ENCODE measurements around the gene FADS3.

FADS3 gene

DNA sequence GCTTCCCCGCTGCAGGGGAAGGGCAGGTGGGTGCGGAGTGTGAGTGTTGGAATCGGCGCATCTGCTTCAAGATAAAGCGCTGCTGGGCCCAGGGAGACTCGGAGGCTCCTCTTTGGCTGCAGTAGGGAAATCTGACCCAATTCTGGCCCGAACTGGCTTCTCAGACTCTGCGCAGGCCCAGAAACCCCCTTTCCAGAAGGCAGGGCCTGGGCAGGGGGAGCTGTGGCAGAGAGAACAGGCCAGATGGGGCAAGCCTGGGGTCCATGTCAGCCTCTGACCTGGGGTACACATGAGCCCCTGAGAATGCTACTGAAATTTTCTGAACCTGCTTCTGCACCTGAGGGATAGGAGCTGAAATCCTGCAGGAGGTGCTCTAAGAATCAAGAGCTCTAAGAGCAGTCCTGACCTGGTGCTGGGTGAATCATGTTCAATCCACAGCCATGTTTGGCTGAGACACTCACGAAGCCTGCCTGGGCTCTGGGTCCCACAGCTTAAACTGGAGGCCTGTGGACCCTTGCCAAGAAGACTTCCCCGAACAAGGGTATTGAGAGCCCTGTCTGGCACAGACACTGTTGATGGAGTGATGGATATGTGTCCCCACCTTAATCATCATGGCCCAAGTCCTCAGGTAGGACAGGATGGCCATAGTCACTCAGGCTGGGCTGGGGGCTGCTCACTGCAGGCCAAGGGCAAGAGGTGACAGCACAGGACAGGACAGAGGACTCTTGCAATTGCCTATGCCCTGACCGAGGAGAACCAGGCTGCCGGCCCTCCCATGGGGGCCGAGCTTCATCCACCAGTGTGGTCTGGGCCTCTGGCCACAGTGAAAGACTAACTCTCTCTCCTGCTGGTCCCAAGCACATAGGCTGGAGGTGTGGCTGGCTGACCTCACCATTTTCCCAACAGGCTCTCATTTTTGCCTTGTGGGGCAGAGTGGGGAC, 19.1 kb upstream of the FADS3 start:
- TF ChIP-seq, protein P1, sequence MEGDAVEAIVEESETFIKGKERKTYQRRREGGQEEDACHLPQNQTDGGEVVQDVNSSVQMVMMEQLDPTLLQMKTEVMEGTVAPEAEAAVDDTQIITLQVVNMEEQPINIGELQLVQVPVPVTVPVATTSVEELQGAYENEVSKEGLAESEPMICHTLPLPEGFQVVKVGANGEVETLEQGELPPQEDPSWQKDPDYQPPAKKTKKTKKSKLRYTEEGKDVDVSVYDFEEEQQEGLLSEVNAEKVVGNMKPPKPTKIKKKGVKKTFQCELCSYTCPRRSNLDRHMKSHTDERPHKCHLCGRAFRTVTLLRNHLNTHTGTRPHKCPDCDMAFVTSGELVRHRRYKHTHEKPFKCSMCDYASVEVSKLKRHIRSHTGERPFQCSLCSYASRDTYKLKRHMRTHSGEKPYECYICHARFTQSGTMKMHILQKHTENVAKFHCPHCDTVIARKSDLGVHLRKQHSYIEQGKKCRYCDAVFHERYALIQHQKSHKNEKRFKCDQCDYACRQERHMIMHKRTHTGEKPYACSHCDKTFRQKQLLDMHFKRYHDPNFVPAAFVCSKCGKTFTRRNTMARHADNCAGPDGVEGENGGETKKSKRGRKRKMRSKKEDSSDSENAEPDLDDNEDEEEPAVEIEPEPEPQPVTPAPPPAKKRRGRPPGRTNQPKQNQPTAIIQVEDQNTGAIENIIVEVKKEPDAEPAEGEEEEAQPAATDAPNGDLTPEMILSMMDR (IDR thresholded peaks at IDR 0.05; ENCODE audit: borderline replicate concordance, control extremely low read depth, extremely low read depth, insufficient read depth, missing control alignments) = no peak
- DNase-seq (ENCODE audit: low spot score) = no peak
- in situ Hi-C loops (cut with MboI; ENCODE audit: low sequenced_read_pairs, unreplicated experiment) = no loop called here

DNA sequence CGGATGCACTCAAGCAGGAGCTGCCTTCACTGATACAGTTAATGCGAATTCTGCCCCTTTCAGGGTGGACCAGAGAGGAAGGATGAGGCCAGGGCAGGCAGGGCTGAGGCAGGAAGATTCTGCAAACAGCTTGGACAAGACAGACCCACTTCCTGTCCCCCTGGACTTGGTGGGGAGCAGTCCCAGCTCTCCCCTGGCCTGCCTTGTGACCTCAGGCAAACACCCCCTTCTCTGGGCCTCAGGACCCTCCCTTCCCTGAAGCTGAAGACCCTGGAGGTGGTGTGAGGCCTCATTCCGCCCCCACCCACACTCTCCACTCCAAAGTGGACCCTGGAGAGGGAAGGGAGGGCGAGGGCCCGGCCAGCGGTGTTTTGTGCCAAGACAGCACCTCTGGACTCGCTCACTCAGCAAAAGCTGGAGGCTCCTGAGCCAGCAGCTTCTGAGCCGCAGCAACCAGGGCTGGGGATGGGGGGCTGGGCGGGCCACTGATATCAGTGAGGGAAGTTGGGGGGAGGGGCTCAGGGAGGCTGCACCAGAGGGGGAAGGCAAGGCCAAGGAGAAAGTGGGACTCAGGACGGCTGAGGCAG, 17.5 kb upstream of the FADS3 start:
- no peak for DNase-seq (ENCODE audit: low spot score)
- in situ Hi-C loops (cut with MboI; ENCODE audit: low sequenced_read_pairs, unreplicated experiment) = no loop called here
- TF ChIP-seq, protein P1 (IDR thresholded peaks at IDR 0.05; ENCODE audit: borderline replicate concordance, control extremely low read depth, extremely low read depth, insufficient read depth, missing control alignments) = no peak

DNA sequence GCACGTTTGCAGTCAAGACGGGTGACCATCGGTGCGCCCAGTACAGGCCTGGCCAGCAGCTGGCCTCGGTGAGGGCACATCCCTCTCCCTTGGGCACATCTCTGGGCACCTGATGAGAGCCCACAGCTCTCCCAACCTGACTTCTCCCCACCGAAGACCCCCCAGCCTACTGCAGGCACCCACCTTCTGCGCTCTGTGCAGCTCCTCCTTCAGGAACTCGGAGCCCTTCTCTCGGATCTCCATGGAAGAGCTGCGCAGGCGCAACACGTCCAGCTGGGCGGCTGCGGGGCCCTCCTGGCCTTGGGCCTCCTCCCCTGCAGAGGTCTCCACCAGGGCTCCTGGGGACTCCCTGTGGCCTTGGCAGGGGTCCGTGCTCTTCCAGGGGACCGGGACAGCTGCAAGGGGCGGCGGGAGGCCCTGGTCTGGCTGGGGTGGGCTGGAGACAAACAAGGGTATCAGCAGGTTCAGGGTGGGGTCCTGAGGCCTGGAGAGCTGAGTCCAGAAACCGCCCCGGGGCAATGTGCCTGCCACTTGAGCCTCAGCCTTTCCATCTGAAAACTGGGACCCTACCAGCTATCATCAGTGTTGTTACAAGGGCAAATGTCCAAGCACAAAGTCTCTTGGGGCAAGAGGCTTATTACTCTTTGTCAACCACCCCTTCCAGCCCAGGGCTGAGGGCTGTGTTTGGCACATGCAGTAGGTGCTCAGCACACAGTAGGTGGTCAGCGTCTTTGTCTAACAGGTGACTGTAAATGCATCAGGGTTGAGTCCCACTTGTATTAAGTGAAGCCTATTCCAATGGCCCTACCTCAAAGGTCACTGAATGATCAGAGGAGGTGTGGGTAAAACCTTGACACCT, 16.8 kb upstream of the FADS3 start:
- TF ChIP-seq, protein P1 (IDR thresholded peaks at IDR 0.05; ENCODE audit: borderline replicate concordance, control extremely low read depth, extremely low read depth, insufficient read depth, missing control alignments) = no peak
- in situ Hi-C loops (cut with MboI; ENCODE audit: low sequenced_read_pairs, unreplicated experiment) = no loop called here
- DNase-seq (ENCODE audit: low spot score) = no peak

DNA sequence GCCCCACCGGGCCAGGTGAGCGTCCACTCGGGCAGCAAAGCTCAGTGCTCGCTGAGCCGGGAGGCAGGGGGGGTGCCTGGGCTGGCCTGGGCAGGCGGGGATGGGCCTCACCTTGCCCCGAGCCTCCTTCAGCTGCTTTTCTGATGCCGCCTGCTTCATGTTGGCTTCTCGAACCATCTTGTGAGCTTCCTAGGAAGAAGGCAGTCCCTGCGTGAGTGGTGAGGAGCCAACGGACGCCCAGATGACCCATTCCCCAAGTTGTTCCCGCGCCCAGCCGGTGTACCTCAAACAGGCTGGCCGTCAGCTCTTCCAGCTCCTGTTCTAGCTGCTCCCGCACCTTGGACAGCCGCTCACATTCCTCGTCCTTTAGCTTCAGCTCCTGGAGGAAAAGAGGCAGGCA, 15.9 kb upstream of the FADS3 start:
- in situ Hi-C loops (cut with MboI; ENCODE audit: low sequenced_read_pairs, unreplicated experiment) = no loop called here
- DNase-seq (ENCODE audit: low spot score) = no peak
- TF ChIP-seq, protein P1 (IDR thresholded peaks at IDR 0.05; ENCODE audit: borderline replicate concordance, control extremely low read depth, extremely low read depth, insufficient read depth, missing control alignments) = no peak

DNA sequence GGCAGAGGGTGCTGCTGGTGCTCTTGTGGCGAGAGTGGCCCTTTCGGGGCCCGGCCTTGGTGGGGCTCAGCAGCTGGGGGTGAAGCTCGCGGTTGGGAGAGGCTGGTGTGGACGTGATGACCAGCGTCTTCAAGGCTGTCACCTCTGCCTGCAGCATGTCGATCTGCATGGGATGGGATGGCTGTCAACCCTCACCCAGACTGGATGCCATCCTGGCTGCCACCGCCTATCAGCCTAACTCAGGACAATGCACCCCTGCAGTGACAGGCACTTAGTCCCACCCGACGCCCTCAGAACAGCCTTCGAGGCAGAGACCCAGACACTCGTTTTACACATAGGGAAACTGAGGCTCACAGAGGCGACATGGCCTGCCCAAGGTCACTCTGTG, 15.2 kb upstream of the FADS3 start:
- in situ Hi-C loops (cut with MboI; ENCODE audit: low sequenced_read_pairs, unreplicated experiment) = no loop called here
- DNase-seq (ENCODE audit: low spot score) = no peak
- TF ChIP-seq, protein P1 (IDR thresholded peaks at IDR 0.05; ENCODE audit: borderline replicate concordance, control extremely low read depth, extremely low read depth, insufficient read depth, missing control alignments) = no peak

DNA sequence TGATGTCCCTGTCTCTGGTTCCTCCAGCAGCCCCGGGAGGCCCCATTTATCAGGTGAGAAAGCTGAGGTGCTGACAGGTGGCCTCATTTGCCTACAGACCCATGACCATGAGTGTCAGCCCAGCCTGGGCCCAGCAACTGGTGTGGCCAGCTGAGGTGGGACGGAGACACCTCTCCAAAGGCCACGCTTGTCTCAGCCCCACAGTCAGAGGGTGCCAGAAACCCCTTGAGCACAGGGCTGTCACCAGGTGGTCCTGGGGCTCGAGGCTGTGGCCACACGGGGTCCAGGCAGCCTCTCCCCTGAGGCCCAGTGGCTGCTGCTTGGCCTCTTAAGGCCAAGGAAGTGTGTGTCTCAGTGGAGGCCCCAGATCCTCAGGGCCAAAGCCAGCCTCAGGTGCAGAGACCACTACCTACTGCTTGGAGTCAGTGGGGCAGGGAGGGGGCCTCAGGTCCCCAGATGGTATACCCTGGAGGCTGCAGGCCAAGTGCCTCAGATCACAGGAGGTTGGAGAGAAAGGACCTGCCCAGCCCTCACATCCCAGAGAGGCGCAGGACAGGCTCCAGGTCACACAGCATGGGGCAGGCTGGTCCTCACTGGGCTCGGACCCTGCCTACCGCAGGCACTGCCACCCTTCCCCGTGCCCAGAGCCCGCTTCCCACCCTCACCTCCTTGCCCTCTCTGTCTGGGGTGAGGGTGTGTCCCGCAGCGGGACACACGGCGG, 14.6 kb upstream of the FADS3 start:
- in situ Hi-C loops (cut with MboI; ENCODE audit: low sequenced_read_pairs, unreplicated experiment) = no loop called here
- TF ChIP-seq, protein P1 (IDR thresholded peaks at IDR 0.05; ENCODE audit: borderline replicate concordance, control extremely low read depth, extremely low read depth, insufficient read depth, missing control alignments) = no peak
- DNase-seq (ENCODE audit: low spot score) = no peak

All from GM13976 (cell line).